NCI-H526 treated with DMSO at 0.1 percent for 48 hours (cell line): ENCODE measurements around the gene EHBP1.

Experiments
- DNase-seq: peaks from one replicate; lab custom pipeline; 2025; lab: John Stamatoyannopoulos, UW

The EHBP1 gene

GRCh38 chr2:62822549-62822948 lies 117.0 kb downstream of the EHBP1 start:
- DNase-seq: no peak

DNA sequence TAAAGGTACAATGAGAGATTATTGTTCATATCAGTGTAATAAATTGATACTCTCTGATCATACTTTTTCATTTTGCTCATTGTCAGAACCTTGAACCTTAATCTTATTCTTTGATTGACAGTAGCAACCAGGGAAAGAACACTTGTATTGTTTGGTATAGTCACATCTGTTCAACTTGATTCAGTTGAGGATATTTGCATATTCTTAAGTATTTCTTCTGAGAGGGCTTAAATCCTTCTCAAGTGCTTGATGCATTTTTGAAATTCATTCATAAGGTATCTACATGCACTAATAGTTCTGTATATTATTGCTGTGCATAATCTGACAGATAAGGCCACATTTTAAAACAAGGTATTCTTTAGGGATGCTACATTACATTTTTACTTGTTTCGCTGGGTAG lies 118.9 kb downstream of the EHBP1 start:
- DNase-seq: no peak

- DNase-seq: no peak
Observed at GRCh38 chr2:62826141-62826540, 120.6 kb downstream of the EHBP1 start.

DNA sequence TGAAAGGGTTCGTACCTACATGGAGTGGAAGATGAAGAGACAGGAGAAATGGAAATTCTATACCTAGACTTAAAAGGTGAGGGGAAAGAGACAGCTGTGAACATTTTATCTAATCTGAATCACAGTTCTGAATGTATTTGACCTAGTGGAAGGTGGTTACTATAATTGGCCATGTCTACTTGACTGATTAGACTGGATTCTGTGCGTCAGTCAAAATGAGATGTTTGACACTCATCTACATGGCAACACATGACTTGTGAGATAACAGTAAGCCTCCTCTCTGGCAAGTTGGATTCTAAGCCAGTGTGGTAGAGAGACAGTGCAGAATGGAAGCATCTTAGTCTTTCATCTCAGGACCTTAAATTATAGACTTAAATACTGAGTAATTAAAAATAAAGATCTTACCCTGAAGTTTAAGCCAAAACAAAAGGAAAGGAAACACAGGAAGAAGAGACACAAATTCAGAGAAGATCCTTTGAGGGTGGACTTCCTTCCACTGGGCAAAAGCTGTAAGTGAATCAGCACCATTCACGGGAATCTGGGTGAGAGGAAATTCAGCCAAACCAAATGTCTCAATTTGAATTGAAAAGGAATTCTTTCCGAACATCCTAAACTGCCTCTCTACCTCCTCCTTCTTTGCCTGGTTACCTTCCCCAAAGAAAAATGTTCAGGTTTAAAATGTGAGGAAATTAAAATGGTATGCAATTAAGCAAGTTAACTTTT lies 121.6 kb downstream of the EHBP1 start:
- DNase-seq: no peak

- DNase-seq: no peak
Observed at GRCh38 chr2:62831729-62832128, 126.2 kb downstream of the EHBP1 start.

DNA sequence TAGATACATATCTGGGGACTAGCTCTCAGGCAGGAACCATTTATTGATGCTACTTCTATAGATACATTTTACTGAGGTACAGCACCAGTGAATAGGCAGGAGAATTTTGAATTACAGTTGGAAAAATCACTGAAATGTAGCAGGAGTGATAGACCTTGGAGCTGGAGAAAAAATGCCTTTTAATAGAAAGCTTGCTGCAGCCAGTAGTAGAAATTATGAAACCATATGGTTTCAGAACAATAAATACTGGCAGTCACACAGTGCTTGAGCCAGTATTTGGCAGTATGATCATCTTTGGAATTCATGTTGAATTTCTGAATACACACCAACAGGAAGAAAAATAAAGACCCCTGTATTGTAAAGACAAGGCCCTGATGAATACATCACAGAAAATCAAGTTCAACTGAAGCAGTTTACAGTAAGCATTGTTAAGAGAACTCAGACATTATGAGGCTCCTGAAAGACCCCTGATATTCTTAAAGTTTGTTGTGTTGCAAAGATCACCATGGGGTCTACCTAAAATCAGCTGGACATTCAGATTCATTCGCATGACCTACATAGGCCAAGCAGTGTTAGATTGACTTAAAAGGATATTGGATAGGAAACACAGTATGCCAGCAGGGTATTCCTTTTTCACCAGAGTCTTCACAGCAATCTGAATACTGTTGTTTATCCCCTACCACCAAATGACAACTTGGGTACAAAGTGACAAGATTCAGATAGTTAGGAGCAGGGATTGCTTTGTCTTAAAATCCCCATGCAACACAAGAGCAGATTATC lies 139.0 kb downstream of the EHBP1 start:
- DNase-seq: no peak

DNA sequence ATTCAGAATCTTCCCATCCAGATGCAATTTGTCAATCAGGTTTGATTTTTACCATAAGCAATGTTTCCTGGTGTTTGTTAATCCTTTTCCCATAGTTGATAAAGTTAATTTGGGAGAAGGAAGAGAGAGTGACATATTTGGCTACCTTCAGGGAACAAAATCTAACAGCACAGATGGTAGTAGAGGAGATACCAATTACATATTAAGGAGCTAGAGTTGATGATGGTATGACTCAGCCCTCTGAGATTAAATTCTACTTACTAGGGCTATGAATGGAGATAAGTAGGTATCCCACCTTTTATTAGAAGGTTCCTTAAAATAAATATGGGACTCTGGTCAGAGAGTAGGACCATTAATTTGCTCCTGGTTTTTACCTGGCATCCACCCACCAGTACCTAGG lies 139.7 kb downstream of the EHBP1 start:
- no peak for DNase-seq

DNA sequence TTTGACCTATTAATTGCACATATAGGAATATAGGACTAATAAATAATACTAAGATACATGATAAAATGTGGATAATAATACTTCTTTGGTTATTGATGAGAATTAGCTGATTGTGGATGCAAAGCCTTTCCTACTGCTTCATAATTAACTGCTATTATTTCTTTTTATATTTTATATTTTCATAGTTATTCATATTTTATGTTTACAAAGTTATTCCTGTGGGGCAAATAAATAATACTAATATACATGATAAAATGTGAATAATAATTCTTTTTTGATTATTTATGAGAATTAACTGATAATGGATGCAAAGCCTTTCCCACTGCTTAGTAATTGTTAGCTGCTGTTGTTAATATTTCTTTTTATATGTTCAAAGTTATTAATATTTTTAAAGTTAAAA lies 146.7 kb downstream of the EHBP1 start:
- no peak for DNase-seq

DNA sequence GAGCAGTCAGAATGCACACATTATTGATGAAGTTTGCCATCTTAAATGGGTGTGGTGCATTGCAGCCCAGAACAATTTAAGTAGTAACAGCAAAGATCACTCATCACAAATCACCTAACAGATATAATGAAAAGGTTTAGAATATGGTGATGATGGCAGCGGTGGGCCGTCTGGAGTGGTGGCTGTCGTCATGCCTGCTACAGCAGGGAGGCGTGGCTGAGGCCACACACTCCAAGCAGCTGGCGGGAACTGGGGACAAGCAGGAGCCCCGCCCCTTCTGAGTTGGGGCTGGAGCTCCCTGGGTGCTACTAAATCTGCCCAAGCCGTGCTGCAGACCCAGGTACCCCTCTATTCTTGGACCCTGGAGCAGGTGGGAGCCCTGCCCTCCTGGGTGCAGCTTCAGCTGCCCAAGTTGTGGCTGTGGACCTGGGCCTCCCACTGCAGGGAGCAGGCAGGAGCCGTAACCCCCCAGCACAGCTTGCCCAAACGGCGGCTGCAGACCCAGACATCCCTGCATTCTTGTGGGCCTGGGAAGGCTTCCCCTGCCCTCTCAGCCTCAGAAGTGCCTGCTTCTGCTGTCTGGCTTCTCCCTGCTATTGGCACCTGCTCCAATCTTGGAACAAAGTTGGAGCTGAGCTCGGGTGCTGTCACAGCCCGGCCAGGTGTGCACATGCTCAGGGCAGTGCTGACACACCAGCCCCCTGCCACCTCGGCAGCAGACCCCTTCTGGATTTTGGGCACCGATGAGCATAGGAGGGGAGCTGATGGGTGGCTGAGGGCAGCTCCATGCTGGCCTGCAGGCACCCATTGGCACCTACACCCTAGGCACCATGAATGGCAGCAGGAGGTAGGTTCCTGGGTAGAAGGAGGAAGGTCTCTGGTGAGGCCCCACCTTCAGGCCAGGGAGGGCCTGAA lies 149.3 kb downstream of the EHBP1 start:
- no peak for DNase-seq

DNA sequence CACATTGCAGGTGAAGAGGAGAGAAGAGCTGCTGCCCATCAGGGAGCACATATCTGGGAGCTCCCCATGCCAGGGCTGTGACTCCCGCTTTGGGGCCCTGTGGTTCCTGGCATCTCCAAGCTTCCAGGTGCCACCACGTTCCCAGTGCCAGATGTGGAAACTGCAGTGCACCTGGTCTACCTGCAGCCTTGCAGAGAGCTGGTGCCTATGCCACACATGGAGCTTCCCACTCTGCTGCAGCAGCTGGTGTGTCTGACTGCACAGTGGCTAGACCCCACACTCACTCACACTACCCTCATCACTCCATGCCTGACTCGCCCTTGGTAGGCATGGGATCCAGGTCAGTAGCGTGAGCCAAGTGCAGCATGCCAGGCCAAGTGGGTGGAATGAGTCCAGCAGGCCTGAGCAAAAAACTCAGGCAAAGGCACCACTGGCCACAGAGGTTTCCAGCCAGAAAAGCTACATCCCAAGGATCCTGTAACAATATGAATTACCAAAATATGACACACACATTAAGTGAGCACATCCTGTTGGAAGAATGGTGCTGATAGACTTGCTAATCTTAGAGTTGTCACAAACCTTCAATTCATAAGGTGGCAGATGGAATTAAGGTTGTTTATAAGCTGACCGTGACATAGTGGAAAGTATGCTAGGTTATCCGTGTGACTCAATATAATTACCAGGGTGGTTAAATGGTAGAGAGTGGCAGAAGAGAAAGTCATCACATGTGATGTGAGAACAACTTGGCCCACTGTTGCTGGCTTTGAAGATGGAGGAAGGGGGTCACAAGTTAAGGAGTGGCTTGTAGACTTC lies 150.9 kb downstream of the EHBP1 start:
- no peak for DNase-seq

DNA sequence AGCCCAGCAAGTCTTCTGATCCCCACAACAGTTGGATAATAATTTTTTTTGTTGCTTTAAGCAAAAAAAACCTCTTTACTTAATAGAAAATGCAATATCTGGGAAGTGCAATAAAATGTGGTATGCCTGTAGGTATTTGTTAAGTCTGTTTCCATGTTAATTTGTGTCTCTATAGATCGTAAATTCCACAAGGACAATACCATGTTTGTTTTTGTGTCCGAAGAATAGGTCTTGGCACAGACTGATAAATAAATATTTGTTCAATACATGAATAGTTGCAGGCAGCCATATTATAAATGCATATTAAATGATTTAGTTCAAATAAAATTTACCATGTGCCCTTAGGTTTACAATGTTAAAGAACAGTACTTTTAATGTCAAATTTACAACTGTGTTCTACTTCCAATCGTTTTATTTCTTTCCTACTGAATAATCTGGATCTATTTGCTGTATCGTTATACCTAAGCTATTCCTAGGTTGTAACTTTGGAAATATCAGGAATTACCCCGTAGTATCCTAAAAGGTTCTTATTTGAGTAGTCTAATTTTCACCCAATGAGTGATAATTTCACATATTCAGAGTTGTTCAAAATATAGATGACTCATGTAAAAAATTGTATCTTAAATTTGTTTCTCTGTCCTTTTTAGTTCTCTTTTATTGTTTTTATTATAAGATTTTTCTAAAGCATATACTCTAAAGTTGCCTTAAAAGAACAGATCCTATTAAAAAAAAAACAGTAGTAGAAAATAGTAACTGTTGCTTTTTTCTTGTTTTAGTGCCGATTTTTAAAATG lies 151.8 kb downstream of the EHBP1 start:
- no peak for DNase-seq

- DNase-seq: no peak
Observed at GRCh38 chr2:62858231-62858832, 152.8 kb downstream of the EHBP1 start.

- DNase-seq: no peak
Observed at GRCh38 chr2:62868947-62869346, 163.4 kb downstream of the EHBP1 start.

DNA sequence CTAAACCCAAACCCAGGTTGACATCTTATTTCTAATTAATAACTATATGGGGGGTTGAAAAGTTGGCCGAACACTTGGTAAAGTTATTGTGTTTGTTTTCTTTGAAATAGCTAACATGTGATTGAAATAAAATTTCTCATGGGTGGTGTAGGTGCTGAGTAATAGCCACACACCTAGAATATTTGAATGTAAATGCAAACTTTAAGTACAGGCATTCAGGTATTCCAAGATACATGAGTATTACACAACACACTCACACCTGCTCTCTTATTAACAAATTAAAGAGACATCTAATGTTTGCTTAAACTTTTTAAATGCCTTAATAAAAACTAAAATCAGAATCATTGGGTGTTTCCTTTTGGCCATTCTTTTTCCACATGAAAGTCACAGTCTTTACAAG lies 165.5 kb downstream of the EHBP1 start:
- DNase-seq: no peak

DNA sequence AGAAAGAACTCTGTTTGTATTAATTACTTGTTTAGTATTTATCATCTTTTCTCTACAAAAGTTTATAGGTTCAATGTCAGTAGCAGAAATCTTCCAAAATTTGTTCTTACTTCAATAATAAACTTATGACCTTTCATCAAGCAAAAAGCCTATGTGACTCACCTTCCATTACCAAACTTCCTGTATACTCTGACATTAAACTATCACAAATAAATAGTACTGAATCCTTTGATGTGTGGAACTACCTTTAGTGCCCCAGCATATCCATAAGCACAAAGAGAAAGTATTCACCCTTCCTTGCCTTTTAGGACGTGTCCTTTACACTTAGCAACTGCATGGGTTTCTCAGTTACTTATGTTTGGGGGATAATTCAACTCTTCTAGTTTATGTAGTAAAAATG lies 166.0 kb downstream of the EHBP1 start:
- DNase-seq: no peak

- DNase-seq: no peak
Observed at GRCh38 chr2:62873603-62874002, 168.1 kb downstream of the EHBP1 start.

GRCh38 chr2:62874881-62875383 lies 169.4 kb downstream of the EHBP1 start:
- DNase-seq: no peak

DNA sequence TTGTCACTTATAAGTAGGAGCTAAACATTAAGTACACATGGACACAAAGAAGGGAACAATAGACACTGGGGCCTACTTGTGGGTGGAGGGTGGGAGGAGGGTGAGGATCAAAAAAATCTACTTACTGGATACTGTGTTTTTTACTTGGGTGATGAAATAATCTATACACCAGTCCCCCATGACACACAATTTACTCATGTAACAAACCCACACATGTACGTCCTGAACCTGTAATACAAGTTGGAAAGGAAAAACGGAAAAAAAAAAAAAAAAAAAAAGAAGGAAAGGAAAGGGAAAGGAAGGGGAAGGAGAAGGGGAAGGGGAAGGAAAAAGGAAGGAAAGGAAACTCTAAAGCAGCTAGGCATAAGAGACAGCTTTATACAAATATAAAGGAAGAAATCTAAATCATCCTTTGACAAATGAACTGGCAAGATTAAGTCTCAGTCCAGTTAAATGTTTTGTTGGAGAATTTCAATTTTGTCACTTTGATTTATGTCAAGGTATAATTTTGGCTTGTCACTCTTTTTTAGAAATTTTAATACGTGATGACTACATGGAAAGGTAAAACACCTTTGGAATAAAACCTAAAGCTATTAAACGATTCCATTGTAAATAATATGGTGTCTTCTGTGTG lies 175.8 kb downstream of the EHBP1 start:
- DNase-seq: no peak

- DNase-seq: no peak
Observed at GRCh38 chr2:62883629-62884028, 178.1 kb downstream of the EHBP1 start.

DNA sequence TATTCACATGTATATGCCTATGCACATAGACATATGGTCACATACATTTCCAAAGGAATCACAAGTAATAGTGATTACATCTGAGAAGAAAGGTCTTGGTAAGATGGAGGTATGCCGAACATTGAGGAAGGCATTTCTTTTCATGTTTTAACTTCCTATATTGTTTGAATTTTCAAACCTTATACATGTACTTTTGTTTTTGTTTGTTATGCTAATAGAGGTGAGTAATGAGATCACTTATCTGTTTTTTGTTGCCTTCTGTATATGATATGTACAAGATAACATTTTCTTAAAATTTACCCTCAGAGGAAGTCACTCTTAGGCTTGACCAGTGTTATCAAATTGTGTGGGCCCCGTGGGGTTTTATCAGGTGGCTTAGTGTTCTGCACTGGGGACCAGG lies 178.6 kb downstream of the EHBP1 start:
- DNase-seq: no peak
